COR-L47 (cell line): ENCODE data around the gene PSMC6.

Experiments used
- DNase-seq: peaks from one replicate; lab custom pipeline; 2025; lab: John Stamatoyannopoulos, UW

PSMC6 gene

DNA sequence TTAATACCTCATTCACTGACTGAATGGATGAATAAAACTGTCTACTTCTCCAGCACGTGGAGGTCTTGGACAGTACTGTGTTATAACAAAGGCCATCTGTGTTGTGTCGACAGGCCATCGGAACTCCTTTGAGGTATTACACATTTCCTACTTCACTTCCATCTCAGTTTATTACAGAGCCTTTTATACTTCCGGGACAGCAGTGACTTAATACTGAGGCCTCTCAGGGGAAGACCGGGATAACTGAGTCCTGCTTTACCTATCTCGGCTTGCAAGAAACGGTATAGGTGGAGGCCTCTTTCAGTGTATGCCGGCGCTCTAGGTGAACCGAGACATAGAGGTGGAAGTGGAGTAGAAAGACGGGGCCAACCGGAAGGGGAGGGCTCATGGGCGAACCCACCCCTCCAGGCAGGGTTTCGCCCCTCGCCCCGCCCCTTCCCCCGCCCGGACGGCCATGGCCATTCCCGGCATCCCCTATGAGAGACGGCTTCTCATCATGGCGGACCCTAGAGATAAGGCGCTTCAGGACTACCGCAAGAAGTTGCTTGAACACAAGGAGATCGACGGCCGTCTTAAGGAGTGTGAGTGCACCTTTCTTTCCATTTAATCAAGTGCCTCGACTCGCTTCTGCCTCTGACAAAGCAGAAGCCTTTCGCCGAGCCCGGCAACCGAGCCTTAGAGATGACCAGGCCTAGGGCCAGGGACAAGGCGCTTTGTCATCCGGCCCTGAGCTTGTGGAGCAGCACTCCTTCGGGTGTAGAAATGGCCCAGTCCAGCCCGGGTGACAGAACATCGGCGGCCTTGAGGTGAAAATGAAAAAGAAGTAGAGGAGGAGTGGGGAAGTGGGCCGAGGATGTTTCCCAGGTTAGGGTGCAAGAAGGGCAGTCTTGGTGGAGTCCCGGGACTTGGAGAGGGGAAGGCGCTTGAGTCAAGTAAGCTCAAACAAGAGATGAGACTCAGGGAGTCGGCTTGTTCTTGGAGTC, at the start of gene PSMC6:
Gene PSMC6, plus strand, starts transcription at position 477 of the 983 bp plus-strand sequence. Its CDS starts 20 bp downstream, at position 497.
- DNase-seq: peak; percentile 86

DNA sequence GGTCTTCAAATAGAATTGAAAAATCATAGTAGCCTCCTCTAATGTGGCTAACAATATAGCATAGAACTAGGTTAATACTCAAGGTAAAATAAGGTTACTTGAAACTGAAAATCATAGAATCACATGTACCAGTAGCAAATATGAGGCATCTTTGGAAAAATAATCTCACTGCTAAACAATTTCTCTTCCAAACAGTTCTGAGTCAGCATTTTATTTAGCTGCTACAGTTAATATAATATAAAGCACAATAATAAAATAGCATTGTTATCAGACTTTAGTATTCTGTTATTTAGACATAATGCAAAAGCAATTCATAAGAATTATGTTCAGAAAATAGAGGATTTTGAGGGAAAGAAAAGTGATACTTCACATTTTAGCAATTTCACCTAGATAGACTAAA, 46.7 kb upstream of the PSMC6 start:
- DNase-seq: no peak

DNA sequence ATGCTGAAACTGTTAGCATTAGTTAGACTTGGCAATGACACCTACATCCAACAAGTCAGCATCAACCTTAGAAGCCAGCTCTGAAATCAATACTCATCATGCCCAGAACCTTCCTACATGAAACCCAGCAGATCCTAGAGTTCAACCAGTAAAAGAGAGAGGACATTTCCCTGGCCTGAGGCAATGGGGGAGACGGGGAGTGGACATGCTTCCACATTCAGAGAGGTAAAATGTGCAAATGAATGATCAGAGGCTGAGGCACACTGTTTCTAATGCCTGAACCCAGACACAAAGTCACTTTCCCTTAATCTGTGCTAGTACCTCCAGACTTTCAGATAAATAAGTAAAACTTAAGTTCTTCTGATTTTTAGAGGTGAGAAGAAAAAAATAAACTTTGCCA, 46.2 kb upstream of the PSMC6 start:
- DNase-seq: no peak

GRCh38 chr14:52661314-52661713, 45.7 kb upstream of the PSMC6 start:
- no peak for DNase-seq

GRCh38 chr14:52663850-52664249, 43.1 kb upstream of the PSMC6 start:
- peak; percentile 6 for DNase-seq

GRCh38 chr14:52678591-52678990, 28.4 kb upstream of the PSMC6 start:
- DNase-seq: no peak

DNA sequence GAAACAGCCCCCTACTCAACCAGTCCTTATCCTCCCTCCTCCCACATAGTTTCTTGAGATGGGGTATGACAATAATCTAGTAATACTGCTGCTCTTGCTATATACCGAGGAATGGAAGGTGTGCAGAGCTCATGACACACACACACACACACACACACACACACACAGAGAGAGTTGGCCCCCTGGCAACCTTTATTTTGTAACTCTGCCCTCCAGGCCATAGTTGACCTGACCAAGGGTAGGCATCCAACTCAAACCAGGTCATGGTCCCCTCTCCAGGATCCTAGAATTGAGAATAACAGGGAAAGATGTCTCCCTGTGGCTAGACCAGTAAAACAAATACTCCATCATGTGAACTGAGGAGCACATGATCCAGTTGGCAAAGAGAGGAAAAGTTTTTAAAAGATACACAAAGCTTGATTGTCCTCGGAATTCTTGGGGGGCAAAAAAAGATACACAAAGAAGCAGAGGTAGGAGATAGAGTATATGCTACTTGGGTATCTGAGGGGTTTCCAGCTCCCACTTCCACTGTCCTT, 22.9 kb upstream of the PSMC6 start:
- no peak for DNase-seq

DNA sequence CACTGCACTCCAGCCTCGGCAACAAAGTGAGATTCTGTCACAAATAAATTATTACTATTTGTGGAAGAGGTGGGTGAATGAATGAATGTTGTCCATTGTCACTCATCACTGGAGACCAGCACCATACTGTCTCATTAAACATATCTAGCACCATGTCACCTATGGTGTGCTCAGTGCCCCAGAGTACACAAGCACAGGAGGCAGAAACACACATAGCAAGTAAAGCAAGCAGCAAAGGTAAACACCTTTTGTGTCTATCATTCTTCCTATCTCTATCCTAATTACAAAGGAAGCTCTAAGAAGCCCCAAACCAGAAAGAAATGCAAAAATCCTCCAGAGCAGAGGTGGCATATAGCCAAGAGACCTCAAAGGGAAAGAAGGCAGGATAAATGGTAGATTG, 20.8 kb upstream of the PSMC6 start:
- no peak for DNase-seq

DNA sequence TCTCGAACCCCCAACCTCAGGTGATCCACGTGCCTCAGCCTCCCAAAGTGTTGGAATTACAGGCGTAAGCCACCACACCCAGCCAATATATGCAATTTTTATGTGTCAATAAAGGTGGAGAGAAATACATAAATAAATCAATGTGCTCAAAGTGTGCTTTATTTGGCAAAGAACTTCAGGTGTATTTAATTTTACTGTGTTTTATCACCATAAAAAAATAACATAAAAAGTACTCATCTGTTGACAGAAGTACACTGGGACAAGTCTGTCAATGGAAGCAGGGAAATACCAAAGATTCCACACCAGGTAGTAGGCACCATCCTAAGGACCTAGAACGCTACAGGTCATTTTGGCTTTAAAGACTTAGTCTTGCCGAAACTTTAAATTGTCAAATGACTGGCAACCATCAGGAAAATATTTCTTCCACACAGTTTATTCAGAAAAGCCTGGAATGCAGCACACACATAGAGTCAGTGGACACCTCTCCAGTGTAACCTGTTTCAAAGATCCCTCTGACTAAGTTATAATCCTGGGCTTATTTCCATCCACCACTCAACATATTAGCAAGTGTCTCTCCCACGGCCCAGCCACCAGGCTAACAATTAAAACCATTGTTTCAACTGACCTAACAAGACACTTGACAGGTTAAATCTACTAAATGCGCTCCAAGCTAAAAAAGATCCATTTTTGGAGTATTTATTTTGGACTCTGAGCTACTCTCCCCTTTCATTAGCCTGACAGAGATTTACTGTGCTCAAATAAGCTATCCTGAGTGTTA, 15.8 kb upstream of the PSMC6 start:
- no peak for DNase-seq

DNA sequence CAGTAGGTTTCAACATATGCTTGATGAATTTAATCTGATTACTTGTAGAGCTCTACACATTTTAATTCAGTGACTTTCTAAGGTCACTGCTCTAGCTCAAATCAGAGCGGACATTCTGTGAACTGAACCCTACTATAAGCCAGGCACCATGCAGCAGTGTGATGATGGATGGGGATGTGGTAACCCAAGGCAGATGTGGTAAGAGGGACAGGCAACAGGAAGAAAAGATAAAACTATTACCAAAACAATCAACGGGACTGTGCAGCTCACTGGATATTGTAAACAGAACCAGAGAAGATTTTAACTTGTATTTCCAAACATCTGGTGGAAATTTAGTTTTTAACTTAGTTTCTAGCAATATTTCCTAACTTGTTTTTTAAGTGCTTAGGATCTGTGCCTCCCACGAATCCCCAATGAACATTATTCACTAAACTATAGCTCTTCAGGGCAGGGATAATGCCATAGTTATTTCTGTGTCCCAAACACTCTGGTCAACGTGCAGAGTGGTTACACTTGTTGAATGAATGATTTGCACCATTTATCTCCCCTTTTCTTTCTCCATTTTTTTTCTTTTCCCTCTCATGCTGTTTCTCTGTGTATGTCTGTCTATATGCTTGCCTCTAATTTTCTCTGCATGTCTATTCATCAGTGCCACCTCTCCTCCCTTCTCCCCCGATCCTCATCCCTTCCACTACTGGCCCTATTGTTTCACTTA, 14.6 kb upstream of the PSMC6 start:
- DNase-seq: no peak

DNA sequence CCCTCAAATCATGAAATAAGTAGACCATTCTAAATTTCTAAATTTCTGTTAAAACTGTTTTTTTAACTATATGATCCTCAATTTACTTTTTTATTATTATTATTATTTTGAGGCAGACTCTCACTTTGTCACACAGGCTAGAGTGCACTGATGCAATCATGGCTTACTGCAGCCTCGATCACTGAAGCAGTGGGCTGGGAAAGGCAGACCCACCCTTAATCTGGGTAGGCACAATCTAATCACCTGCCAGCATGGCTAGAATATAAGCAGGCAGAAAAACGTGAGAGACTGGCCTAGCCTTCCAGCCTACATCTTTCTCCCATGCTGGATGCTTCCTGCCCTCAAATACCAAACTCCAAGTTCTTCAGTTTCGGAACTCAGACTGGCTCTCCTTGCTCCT, 14.0 kb upstream of the PSMC6 start:
- DNase-seq: no peak

GRCh38 chr14:52693532-52693931, 13.5 kb upstream of the PSMC6 start:
- no peak for DNase-seq

GRCh38 chr14:52694761-52695480, 12.1 kb upstream of the PSMC6 start:
- no peak for DNase-seq

DNA sequence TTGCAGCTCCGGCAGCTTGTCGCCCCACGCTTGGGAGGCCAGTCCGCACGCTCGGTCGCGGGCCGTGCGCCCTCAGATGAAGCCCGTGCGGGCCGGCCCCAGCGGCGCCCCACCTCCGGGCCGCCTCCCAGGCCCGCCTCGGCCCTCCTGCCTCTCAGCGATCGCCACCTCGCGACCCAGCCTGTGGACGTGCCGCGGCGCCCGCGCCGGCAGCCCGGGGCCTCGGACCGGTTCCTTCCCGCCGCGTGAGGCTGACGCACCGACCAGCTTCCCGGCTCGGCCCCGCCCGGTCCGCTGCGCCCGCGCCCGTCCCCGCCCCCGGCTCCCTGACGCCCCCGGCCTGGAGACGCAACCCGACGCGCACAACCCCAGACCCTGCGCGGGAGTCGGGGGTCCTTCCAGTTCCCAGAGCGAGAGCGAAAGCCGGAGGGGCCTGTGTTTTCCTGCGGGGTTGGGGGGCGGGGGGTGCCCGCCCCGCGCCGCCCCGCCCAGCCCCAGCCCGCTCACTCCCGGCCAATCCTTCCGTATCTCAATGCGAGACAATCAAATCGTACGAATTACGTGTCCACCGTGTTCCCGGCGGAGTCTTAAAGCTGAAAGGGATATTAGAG, 11.4 kb upstream of the PSMC6 start, which contains the start of gene ERO1A:
Gene ERO1A, minus strand, starts transcription at position 78 of the 611 bp plus-strand sequence. Its CDS starts 77 bp downstream, at position 1.
- DNase-seq: peak; percentile 74

DNA sequence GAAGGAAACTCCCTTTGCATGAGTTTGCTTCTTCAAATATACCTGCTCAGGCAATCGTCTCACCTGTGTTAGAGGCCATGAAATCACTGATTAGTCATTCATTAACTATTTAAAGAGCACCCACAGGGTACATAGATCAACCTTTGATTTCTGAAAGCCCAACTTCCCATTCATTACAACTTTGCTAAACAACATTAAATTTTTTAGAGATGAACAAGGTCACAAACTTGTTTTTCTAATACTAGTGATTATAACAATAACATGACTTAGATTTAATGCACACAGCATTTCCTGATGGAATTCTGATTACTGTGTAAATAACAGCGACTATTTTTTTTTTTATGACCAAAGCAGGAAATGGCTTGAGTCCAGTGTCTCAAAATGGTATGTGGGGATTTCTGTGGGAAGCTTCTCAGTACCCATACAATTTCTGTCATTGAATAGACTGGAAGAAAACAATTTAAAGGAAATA, 6.3 kb upstream of the PSMC6 start:
- DNase-seq: no peak

- DNase-seq: no peak
Observed at GRCh38 chr14:52701223-52701622, 5.8 kb upstream of the PSMC6 start.

DNA sequence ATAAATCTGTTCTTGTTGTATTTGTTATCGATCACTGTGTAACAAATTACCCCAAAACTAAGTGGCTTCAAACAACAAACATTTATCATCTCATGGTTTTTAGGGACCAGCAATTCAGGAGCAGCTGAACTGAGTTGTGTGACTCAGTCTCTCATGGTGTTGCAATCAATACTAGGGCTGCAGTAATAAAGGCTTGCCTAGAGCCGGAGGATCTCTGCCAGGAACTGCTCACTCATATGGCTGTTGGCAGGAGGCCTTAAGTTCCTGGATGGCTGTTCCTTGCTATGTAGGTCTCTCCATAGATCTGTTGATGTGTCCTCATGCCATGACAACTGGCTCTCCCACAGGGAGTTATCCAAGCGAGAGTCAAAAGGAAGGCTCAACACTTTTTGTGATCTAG, 3.8 kb upstream of the PSMC6 start:
- DNase-seq: no peak

DNA sequence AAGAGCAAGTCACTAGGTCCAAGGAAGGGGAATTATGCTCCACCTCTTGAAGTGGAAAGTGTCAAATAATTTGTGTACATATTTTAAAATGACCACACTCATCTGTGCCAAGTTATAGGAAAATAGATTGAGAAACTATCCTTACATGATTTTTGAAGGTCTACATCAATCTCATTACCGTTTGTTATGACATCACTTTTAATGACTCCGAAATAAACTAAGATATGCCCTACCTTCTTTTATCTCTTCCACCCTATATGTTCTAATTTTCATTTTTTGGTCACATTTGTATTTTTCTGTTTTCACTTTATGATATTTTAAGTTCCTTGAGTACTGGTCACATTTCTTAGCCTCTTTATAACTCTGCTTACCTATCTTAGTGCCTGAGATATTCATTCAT, 3.3 kb upstream of the PSMC6 start:
- DNase-seq: no peak

- DNase-seq: no peak
Observed at GRCh38 chr14:52706286-52706685, 714 bp upstream of the PSMC6 start.

DNA sequence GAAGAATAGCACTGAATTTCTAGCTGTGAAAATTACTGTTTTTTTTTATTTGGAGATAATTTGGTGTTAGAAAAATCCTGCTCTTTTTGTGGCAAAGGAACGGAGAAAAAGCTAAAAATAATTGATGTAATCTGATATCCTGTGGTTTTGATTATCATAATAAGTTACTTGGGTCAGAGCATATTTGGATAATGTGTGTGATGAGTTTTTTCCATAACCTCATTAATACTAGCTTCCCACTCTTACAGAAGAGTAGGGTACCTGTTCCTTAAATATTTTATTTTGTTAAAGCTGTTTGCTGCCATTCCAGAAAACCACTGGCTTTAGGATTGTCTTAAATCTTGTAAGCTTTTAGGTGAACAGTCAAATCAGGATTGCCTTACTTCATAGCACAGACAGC, 4.7 kb downstream of the PSMC6 start:
- DNase-seq: no peak

GRCh38 chr14:52716155-52716554, 9.2 kb downstream of the PSMC6 start:
- DNase-seq: no peak
